ENCODE measurements around the gene SERINC5. TPM values are rescaled to one million over a fixed set of nuclear protein-coding genes. Genes with fewer than 3 reads are reported as not detected.
"Not testable (repeated sequence)": the region's sequence is repeated elsewhere in the genome, so short reads cannot be mapped to it uniquely, and the experiment has no call there.

Gene SERINC5
- total RNA-seq, 1 experiment from 2014 or later: 5.7 TPM

DNA sequence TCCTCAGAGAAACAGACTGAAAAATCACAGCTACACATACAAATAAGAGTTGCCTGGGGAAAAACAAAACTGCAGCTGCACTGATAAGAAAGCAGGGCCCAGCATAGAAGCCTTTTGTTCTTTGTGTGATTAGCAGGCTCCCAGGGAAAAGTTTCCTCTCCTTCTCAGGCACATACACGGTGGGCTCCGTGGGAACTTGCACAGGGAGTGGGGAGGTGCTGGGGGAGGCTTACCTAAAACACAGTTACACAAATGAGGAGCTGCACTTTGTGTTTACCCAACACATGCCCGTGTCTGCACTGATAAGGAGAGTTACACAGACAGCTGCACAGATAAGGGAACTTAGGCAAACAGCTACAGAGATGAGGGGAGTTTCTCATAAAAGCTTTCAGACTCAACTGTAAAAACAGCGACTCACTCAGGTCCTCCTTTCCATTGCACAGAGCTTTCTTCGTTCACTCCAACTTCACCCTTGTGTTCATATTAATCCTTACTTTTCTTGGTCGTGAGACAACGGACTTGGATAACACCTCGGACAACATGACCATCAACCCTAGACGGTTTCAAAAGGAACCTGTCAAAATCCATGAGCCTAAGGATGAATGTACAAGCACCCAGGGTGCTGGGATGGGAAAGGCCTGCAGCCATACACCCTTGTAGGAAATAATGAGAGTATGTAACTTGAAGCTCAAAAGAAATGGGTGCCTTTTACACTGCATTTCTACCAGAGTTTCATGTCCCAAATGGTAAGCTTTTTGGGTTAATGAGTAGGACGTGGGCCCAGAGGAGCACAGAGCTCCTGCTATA, 50.8 kb downstream of the SERINC5 start:
- no peaks in the 10 kb centered on the region for H3K27me3 ChIP-seq (ENCODE audit: low read length)
- DNase-seq (no peak), ATAC-seq (no peak)
- intact Hi-C loops (cut with micrococcal nuclease): no loop called here
- H3K36me3 ChIP-seq (ENCODE audit: low read depth, low read length): no peaks in the 10 kb centered on the region
- no peak overlapping the region for H3K4me3 ChIP-seq (ENCODE audit: low read length)
- no peak overlapping the region for H3K4me2 ChIP-seq (ENCODE audit: low read length)
- no TSS peak for BruUV-seq (replicated peaks)
- no peaks in the 10 kb centered on the region for H4K20me1 ChIP-seq (ENCODE audit: low read length)
- no peaks in the 10 kb centered on the region for H3K4me1 ChIP-seq (ENCODE audit: insufficient read depth, low read length)
- ChIA-PET POLR2A (ENCODE audit: unreplicated experiment) (no interaction called here), CTCF (no interaction called here)
- H3K9me3 ChIP-seq (ENCODE audit: low read length): no peaks in the 10 kb centered on the region
- no peaks in the 10 kb centered on the region for H3K79me2 ChIP-seq (ENCODE audit: low read length)
- no peak overlapping the region for H2AFZ ChIP-seq (ENCODE audit: low read length)
- H3K9ac ChIP-seq (ENCODE audit: low read length): no peak overlapping the region
- H3K27ac ChIP-seq (ENCODE audit: low read length): no peak overlapping the region
- H3F3A ChIP-seq (ENCODE audit: low read length, unreplicated experiment): no peaks in the 10 kb centered on the region
- H3K9me2 ChIP-seq (replicated peaks; ENCODE audit: low read length): no peaks in the 10 kb centered on the region
- TF ChIP-seq EZH2 (IDR thresholded peaks at IDR 0.05; ENCODE audit: low read length, unreplicated experiment) (no peak), EZH2phosphoT487 (IDR thresholded peaks at IDR 0.05; ENCODE audit: borderline replicate concordance, low read length) (no peak)
- TF ChIP-seq, protein P1, sequence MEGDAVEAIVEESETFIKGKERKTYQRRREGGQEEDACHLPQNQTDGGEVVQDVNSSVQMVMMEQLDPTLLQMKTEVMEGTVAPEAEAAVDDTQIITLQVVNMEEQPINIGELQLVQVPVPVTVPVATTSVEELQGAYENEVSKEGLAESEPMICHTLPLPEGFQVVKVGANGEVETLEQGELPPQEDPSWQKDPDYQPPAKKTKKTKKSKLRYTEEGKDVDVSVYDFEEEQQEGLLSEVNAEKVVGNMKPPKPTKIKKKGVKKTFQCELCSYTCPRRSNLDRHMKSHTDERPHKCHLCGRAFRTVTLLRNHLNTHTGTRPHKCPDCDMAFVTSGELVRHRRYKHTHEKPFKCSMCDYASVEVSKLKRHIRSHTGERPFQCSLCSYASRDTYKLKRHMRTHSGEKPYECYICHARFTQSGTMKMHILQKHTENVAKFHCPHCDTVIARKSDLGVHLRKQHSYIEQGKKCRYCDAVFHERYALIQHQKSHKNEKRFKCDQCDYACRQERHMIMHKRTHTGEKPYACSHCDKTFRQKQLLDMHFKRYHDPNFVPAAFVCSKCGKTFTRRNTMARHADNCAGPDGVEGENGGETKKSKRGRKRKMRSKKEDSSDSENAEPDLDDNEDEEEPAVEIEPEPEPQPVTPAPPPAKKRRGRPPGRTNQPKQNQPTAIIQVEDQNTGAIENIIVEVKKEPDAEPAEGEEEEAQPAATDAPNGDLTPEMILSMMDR (conservative IDR thresholded peaks at IDR 0.05; ENCODE audit: low read depth, low read length): no peak

DNA sequence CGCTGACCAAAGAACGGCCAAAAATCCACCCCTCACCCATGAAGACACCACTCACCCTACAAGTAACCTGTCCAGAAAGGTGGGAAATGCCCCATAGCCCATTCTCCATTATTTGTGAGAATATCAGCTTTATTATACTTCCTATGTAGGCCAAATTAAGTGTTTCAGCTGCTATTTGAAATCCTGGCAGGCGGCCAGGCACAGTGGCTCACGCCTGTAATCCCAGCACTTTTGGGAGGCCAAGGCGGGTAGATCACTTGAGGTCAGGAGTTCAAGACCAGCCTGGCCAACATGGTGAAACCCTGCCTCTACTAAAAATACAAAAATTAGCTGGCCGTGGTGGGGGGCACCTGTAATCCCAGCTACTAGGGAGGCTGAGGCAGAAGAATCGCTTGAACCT, 54.1 kb downstream of the SERINC5 start:
- H3K9me3 ChIP-seq (ENCODE audit: low read length); H3K4me2 ChIP-seq (ENCODE audit: low read length); DNase-seq; H3F3A ChIP-seq (ENCODE audit: low read length, unreplicated experiment); H2AFZ ChIP-seq (ENCODE audit: low read length); H3K4me1 ChIP-seq (ENCODE audit: insufficient read depth, low read length); H3K27ac ChIP-seq (ENCODE audit: low read length); ATAC-seq; H3K36me3 ChIP-seq (ENCODE audit: low read depth, low read length); CTCF ChIA-PET; POLR2A ChIA-PET (ENCODE audit: unreplicated experiment); H3K9ac ChIP-seq (ENCODE audit: low read length); H3K9me2 ChIP-seq (replicated peaks; ENCODE audit: low read length); H4K20me1 ChIP-seq (ENCODE audit: low read length); H3K4me3 ChIP-seq (ENCODE audit: low read length); BruUV-seq (replicated peaks); intact Hi-C loops (cut with micrococcal nuclease); H3K27me3 ChIP-seq (ENCODE audit: low read length); H3K79me2 ChIP-seq (ENCODE audit: low read length): not testable (repeated sequence)

DNA sequence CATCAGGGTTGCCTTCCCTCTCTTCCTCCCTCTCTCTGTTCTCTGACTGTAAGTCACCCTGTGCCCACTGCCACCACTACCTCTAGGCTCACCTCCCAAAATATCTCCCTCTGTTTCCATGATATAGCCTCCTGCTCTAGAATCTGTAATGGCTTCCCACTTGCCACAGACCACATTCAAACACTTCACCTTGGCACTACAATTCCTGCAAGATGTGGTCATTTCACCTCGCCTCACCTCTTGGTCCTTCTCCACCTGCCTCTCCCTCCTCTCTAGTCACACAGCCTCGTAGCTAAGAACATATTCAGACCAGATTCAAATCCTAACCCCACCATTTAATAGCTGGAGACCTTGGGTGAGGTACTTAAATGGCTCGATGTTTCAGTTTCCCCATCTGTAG, 56.9 kb downstream of the SERINC5 start:
- ChIA-PET CTCF (no interaction called here), POLR2A (ENCODE audit: unreplicated experiment) (no interaction called here)
- H3K9me2 ChIP-seq (replicated peaks; ENCODE audit: low read length): no peaks in the 10 kb centered on the region
- H3K27ac ChIP-seq (ENCODE audit: low read length): no peak overlapping the region
- H3K4me2 ChIP-seq (ENCODE audit: low read length): no peak overlapping the region
- BruUV-seq (replicated peaks): no TSS peak
- TF ChIP-seq, protein P1 (conservative IDR thresholded peaks at IDR 0.05; ENCODE audit: low read depth, low read length): no peak
- TF ChIP-seq EZH2phosphoT487 (IDR thresholded peaks at IDR 0.05; ENCODE audit: borderline replicate concordance, low read length): no peak
- no peak for TF ChIP-seq EZH2 (IDR thresholded peaks at IDR 0.05; ENCODE audit: low read length, unreplicated experiment)
- intact Hi-C loops (cut with micrococcal nuclease): no loop called here
- no peak overlapping the region for H2AFZ ChIP-seq (ENCODE audit: low read length)
- no peaks in the 10 kb centered on the region for H3K9me3 ChIP-seq (ENCODE audit: low read length)
- no peak for DNase-seq
- no peak overlapping the region for H3K9ac ChIP-seq (ENCODE audit: low read length)
- no peaks in the 10 kb centered on the region for H3K4me1 ChIP-seq (ENCODE audit: insufficient read depth, low read length)
- H3K4me3 ChIP-seq (ENCODE audit: low read length): no peak overlapping the region
- H3K79me2 ChIP-seq (ENCODE audit: low read length): no peaks in the 10 kb centered on the region
- no peaks in the 10 kb centered on the region for H3K36me3 ChIP-seq (ENCODE audit: low read depth, low read length)
- ATAC-seq: no peak
- no peaks in the 10 kb centered on the region for H4K20me1 ChIP-seq (ENCODE audit: low read length)
- H3K27me3 ChIP-seq (ENCODE audit: low read length): no peaks in the 10 kb centered on the region
- no peaks in the 10 kb centered on the region for H3F3A ChIP-seq (ENCODE audit: low read length, unreplicated experiment)
